H1 (cell line): ENCODE data around the gene RDH11. TPM values are rescaled to one million over a fixed set of nuclear protein-coding genes. Genes with fewer than 3 reads are reported as not detected.

Source experiments
- EP300 ChIP-seq, 2 experiments: IDR thresholded peaks; 1 replicate in 1 of 2; 2 replicates in 1 of 2; pipeline ENCODE4 v1.6.1; 2011 to 2012; ENCODE audit warnings: low read depth in 2 of 2, low read length in 2 of 2, mild to moderate bottlenecking in 2 of 2, borderline replicate concordance in 1 of 2, inconsistent platforms in 1 of 2, moderate library complexity in 1 of 2
- MAFK ChIP-seq: IDR thresholded peaks from 2 replicates; pipeline ENCODE4 v1.6.1; 2012; ENCODE audit warnings: low read depth, mild to moderate bottlenecking, improper control_type of control experiment, low read length
- SIN3A ChIP-seq, 2 experiments: IDR thresholded peaks in 1 of 2; conservative IDR thresholded peaks in 1 of 2; 2 replicates each; pipeline ENCODE4 v1.6.1; 2011 to 2012; ENCODE audit warnings: low read length in 2 of 2, improper control_type of control experiment in 1 of 2, low read depth in 1 of 2, mild to moderate bottlenecking in 1 of 2
- TCF12 ChIP-seq: IDR thresholded peaks from 2 replicates; pipeline ENCODE4 v1.6.1; 2011; ENCODE audit warnings: low read depth, mild to moderate bottlenecking, low read length
- polyA plus RNA-seq, 7 experiments: library from polyadenylated mRNA; depleted of rRNA in 3 of 7; stranded (reverse) in 5 of 7; unstranded in 2 of 7; fragments of >200 nt in 5 of 7; fragments of 200-250 nt in 2 of 7; gene quantifications; 1 replicate in 5 of 7; 2 replicates in 1 of 7; 4 replicates in 1 of 7; pipeline versions ENCODE4 v1.2.1 to v1.2.3, GENCODE V29; 2011 to 2013; ENCODE audit warnings: missing spikeins in 2 of 7, mixed read lengths in 2 of 7
- total RNA-seq: library from RNA; stranded (reverse); fragmentation: NEBNext Ultra II Directional; extraction: Animal tissue kit (Norgen Biotek cat#: 25700); gene quantifications from 2 replicates; pipeline ENCODE4 v1.2.1, GENCODE V29; 2021

Gene RDH11
- total and polyA plus RNA-seq, 2 of the 8 experiments (the other 6 are each of a cell fraction or from before 2014, with no cell fraction given) = 104 to 117 TPM

DNA sequence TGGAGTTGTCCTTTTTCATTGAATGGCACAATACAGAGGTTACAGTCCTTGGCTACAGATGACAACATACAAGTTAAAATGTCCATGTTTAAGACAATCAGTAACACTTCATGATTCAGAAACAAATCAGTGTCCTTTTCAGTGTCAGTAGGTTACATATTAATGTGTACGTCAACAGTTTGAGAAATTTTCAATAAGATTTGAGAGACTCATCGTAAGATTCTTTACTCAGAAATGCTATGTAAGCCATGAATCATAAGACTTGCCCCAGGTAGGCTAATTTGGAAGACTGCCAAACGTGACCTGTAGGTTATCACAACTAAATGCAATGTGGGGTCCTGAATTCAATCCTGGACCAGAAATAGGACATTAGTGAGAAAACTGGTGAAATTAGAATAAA, 9.6 kb upstream of the RDH11 start (continued):
- TF ChIP-seq MAFK = no peak
- TF ChIP-seq SIN3A (conservative IDR thresholded peaks at IDR 0.05 in 1 of 2, IDR thresholded peaks at IDR 0.05 in 1 of 2; ENCODE audit: low read depth in 1 of 2, low read length in 2 of 2) = no peak
- TF ChIP-seq TCF12 = no peak
- no peak for TF ChIP-seq EP300 (IDR thresholded peaks at IDR 0.05; ENCODE audit: borderline replicate concordance in 1 of 2, low read depth in 2 of 2, low read length in 2 of 2)
